GM12878 (cell line): ENCODE data around the gene LMX1B. TPM values are rescaled to one million over a fixed set of nuclear protein-coding genes. Genes with fewer than 3 reads are reported as not detected.
A peak's percentile ranks its signal among the peaks of the same experiment; 100 is the strongest.

Experiments
- ATAC-seq: fragments of 200-7000 bp; cut with Tn5 transposase; 3 replicates; pipeline ENCODE4 v1.9.1; 2020; ENCODE audit warnings: mild to moderate bottlenecking, moderate library complexity
- BruUV-seq: library from RNA; stranded (reverse); fragments of 400-500 nt; replicated peaks from 2 replicates; lab custom pipeline; 2021; lab: Mats Ljungman, UMichigan
- CTCF ChIA-PET: fragments of 300-600 bp; sonication (Branson Sonifier 250); formaldehyde crosslinking; extraction: SDS; loops from one replicate; lab custom pipeline; 2021; ENCODE audit warnings: inconsistent platforms; lab: Yijun Ruan, JAX
- POLR2A ChIA-PET: fragments of 350-600 bp; formaldehyde crosslinking; extraction: SDS; loops from one replicate; lab custom pipeline; 2021; ENCODE audit warnings: inconsistent platforms; lab: Charles Lee
- RAD21 ChIA-PET: fragments of 300-600 bp; sonication (Branson Sonifier 250); formaldehyde crosslinking; loops from one replicate; lab custom pipeline; 2023; ENCODE audit warnings: antibody characterized with exemption; ENCODE audit not compliant: unreplicated experiment; lab: Charles Lee
- SMC1A ChIA-PET: fragments of 300-600 bp; sonication (Branson Sonifier 250); formaldehyde crosslinking; loops from one replicate; lab custom pipeline; 2023; ENCODE audit not compliant: unreplicated experiment, uncharacterized antibody; lab: Charles Lee
- DNase-seq: peaks from one replicate; pipeline ENCODE4 v3.0.0-alpha.2; 2011; ENCODE audit warnings: low read depth, low spot score
- FAIRE-seq: peaks from 3 replicates; lab custom pipeline; 2011; peaks lifted over from hg19 to GRCh38; lab: Jason Lieb, UNC
- H2AFZ ChIP-seq: 2 replicates; pipeline ENCODE4 v1.6.0; 2011; ENCODE audit warnings: low read depth, low read length, control low read depth; ENCODE audit not compliant: control insufficient read depth
- H3K27ac ChIP-seq: 2 replicates; pipeline ENCODE4 v1.5.1; 2011; ENCODE audit warnings: control low read depth; ENCODE audit not compliant: control insufficient read depth, insufficient read depth
- H3K27me3 ChIP-seq, 2 experiments: replicated peaks in 1 of 2; 2 replicates each; pipeline versions ENCODE4 v1.6.0 to v1.6.1; 2011; ENCODE audit warnings: low read length in 1 of 2; ENCODE audit not compliant: control insufficient read depth in 2 of 2, insufficient read depth in 2 of 2
- H3K36me3 ChIP-seq, 2 experiments: 2 replicates each; pipeline ENCODE4 v1.5.1; 2011; ENCODE audit warnings: low read length in 1 of 2; ENCODE audit not compliant: control insufficient read depth in 2 of 2, insufficient read depth in 2 of 2
- H3K4me1 ChIP-seq: 2 replicates; pipeline ENCODE4 v1.6.1; 2011; ENCODE audit warnings: mild to moderate bottlenecking, low read length, moderate library complexity, mixed read lengths; ENCODE audit not compliant: control insufficient read depth, insufficient read depth
- H3K4me2 ChIP-seq: 2 replicates; pipeline ENCODE4 v1.6.0; 2011; ENCODE audit warnings: control low read depth; ENCODE audit not compliant: control insufficient read depth, insufficient read depth
- H3K4me3 ChIP-seq: fragments of 200-600 bp; sonication (generic); 2 replicates; pipeline ENCODE4 v1.5.1; 2016
- H3K79me2 ChIP-seq: 2 replicates; pipeline ENCODE4 v1.6.0; 2011; ENCODE audit warnings: low read length; ENCODE audit not compliant: control insufficient read depth, insufficient read depth
- H3K9ac ChIP-seq: 2 replicates; pipeline ENCODE4 v1.8.0; 2011; ENCODE audit warnings: low read length, control low read depth, mixed read lengths; ENCODE audit not compliant: control insufficient read depth, insufficient read depth
- H3K9me3 ChIP-seq: replicated peaks from 3 replicates; pipeline ENCODE4 v1.5.1; 2011; ENCODE audit warnings: mild to moderate bottlenecking, low read length; ENCODE audit not compliant: control insufficient read depth, insufficient read depth
- H4K20me1 ChIP-seq: 2 replicates; pipeline ENCODE4 v1.6.0; 2011; ENCODE audit not compliant: control insufficient read depth, insufficient read depth
- BACH1 ChIP-seq: fragments of 450-650 bp; IDR thresholded peaks from 2 replicates; pipeline ENCODE4 v1.6.1; 2017; ENCODE audit warnings: mild to moderate bottlenecking, borderline replicate concordance
- BCL11A ChIP-seq: IDR thresholded peaks from 2 replicates; pipeline ENCODE4 v1.6.1; 2011; ENCODE audit warnings: low read depth, low read length
- ELK1 ChIP-seq: IDR thresholded peaks from 2 replicates; pipeline ENCODE4 v1.6.1; 2012; ENCODE audit warnings: low read depth, low read length, improper control_type of control experiment
- GABPA ChIP-seq: IDR thresholded peaks from 2 replicates; pipeline ENCODE4 v1.6.1; 2014; ENCODE audit warnings: antibody characterized with exemption, low read depth, mild to moderate bottlenecking, inconsistent platforms
- GATAD2B ChIP-seq: fragments of 450-650 bp; conservative IDR thresholded peaks from 2 replicates; pipeline ENCODE4 v1.6.1; 2017; ENCODE audit warnings: low read depth, mild to moderate bottlenecking, moderate library complexity
- HSF1 ChIP-seq: fragments of 150-350 bp; IDR thresholded peaks from 2 replicates; pipeline ENCODE4 v1.6.1; 2014; ENCODE audit warnings: mild to moderate bottlenecking, low read depth, low read length
- IKZF1 ChIP-seq: fragments of 450-650 bp; conservative IDR thresholded peaks from 2 replicates; pipeline ENCODE4 v1.6.1; 2017; ENCODE audit warnings: antibody characterized with exemption, mild to moderate bottlenecking
- MEF2A ChIP-seq: IDR thresholded peaks from 2 replicates; pipeline ENCODE4 v1.6.1; 2011; ENCODE audit warnings: low read depth, mild to moderate bottlenecking, low read length, moderate library complexity; ENCODE audit not compliant: insufficient read depth
- MTA2 ChIP-seq: fragments of 450-650 bp; IDR thresholded peaks from 2 replicates; pipeline ENCODE4 v1.6.1; 2016; ENCODE audit warnings: low read depth, mild to moderate bottlenecking, moderate library complexity
- MXI1 ChIP-seq: fragments of 150-350 bp; IDR thresholded peaks from 2 replicates; pipeline ENCODE4 v1.6.1; 2011; ENCODE audit warnings: low read depth, mild to moderate bottlenecking, inconsistent platforms, low read length, improper control_type of control experiment
- PBX3 ChIP-seq: IDR thresholded peaks from 2 replicates; pipeline ENCODE4 v1.6.1; 2011; ENCODE audit warnings: mild to moderate bottlenecking, low read depth, low read length, moderate library complexity; ENCODE audit not compliant: insufficient replicate concordance
- PML ChIP-seq: IDR thresholded peaks from 2 replicates; pipeline ENCODE4 v1.6.1; 2012; ENCODE audit warnings: low read length, inconsistent platforms
- POLR2A ChIP-seq: IDR thresholded peaks from 2 replicates; pipeline ENCODE4 v1.6.1; 2011; ENCODE audit warnings: low read depth, mild to moderate bottlenecking, low read length
- RB1 ChIP-seq: fragments of 450-650 bp; formaldehyde crosslinking; IDR thresholded peaks from 2 replicates; pipeline ENCODE4 v1.6.1; 2017; ENCODE audit warnings: mild to moderate bottlenecking, borderline replicate concordance
- SP1 ChIP-seq: IDR thresholded peaks from one replicate; pipeline ENCODE4 v1.6.1; 2011; ENCODE audit warnings: low read depth, low read length
- USF2 ChIP-seq: IDR thresholded peaks from 2 replicates; pipeline ENCODE4 v1.6.1; 2011; ENCODE audit warnings: low read depth, low read length, improper control_type of control experiment, borderline replicate concordance
- ZBTB33 ChIP-seq: fragments of 450-650 bp; IDR thresholded peaks from 2 replicates; pipeline ENCODE4 v1.6.1; 2017; ENCODE audit warnings: mild to moderate bottlenecking
- WGBS: methylation state at CpG from one replicate; pipeline ENCODE4 v1.1.6; 2016; ENCODE audit warnings: low lambda C conversion rate; ENCODE audit not compliant: insufficient replicate concordance, insufficient coverage; ENCODE audit errors: missing lambda C conversion rate; 5-methylcytosine and 5-hydroxymethylcytosine counted together
- in situ Hi-C: fragments of 300-500 bp; cut with MboI; formaldehyde crosslinking; loops from 9 replicates; pipeline ENCODE4 v1.14.3; 2018; ENCODE audit warnings: mixed read lengths
- intact Hi-C: fragments of 100-400 bp; cut with micrococcal nuclease; formaldehyde crosslinking; loops from one replicate; pipeline ENCODE4 v1.14.2; 2022; ENCODE audit not compliant: unreplicated experiment
- polyA plus RNA-seq, 11 experiments: library from polyadenylated mRNA; depleted of rRNA in 4 of 11; unstranded in 6 of 11; stranded (reverse) in 5 of 11; fragments of >200 nt; fragmentation: Nextera tagmentation in 4 of 11; fragmentation: Illumina TruSeq in 1 of 11; extraction: Ambion mirVana in 4 of 11; extraction: Trizol in 1 of 11; gene quantifications; 1 replicate in 1 of 11; 2 replicates in 10 of 11; pipeline versions ENCODE4 v1.2.1 to v1.2.3, GENCODE V29; 2011 to 2016; ENCODE audit warnings: inconsistent platforms in 2 of 11, missing spikeins in 2 of 11, low read depth in 1 of 11
- total RNA-seq, 4 experiments: library from RNA; depleted of rRNA in 3 of 4; stranded (reverse); fragments of >200 nt in 3 of 4; fragmentation: Illumina TruSeq in 1 of 4; extraction: Trizol in 1 of 4; gene quantifications; 2 replicates each; pipeline versions ENCODE4 v1.2.1 to v1.2.3, GENCODE V29; 2013 to 2021

The LMX1B gene
- total and polyA plus RNA-seq, 10 of the 15 experiments (the other 5 are each of a cell fraction or from before 2014, with no cell fraction given), result not detected

GRCh38 chr9:126719618-126720031 lies 105.9 kb downstream of the LMX1B start:
- in situ Hi-C loops (no loop called here), intact Hi-C loops (no loop called here)
- Histone ChIP-seq H3K4me3 (no peak overlapping the region), H3K4me1 (peaks cover 17% of the 10 kb centered on the region), H3K9ac (no peak overlapping the region), H3K9me3 (no peaks in the 10 kb centered on the region), H3K36me3 (no peaks in the 10 kb centered on the region), H3K27ac (no peak overlapping the region; the same call in 1 of the 2 replicates), H3K4me2 (peak overlapping the region; percentile 70), H2AFZ (peak overlapping the region; percentile 63), H4K20me1 (no peaks in the 10 kb centered on the region), H3K79me2 (no peaks in the 10 kb centered on the region), H3K27me3 (no peaks in the 10 kb centered on the region)
- ATAC-seq (peak; percentile 44), FAIRE-seq (peak; percentile 81), DNase-seq (peak; percentile 53)
- POLR2A ChIA-PET, result interaction anchor here (0.6 to 1.0 kb wide), 2 partner anchors 85 to 89 kb away, joined by 3 to 6 read pairs; partner anchors contain the start of gene ZBTB43
- WGBS, result 17% methylated on average over 6 of the region's 6 CpGs
- SMC1A ChIA-PET, result interaction anchor here (1.1 to 1.6 kb wide), 2 partner anchors 11 to 14 kb away, joined by 3 to 8 read pairs; no protein-coding TSS in a partner anchor
- RAD21 ChIA-PET, result interaction anchor here (3.8 kb wide), 1 partner anchor 14 kb away, joined by 24 read pairs; no protein-coding TSS in a partner anchor
- CTCF ChIA-PET, result interaction anchor here (0.6 to 4.9 kb wide), 2 partner anchors 15 to 62 kb away, joined by 3 to 41 read pairs; no protein-coding TSS in a partner anchor
- BruUV-seq, result no TSS peak
- TF ChIP-seq ZBTB33 (no peak), SP1 (no peak), MXI1 (peak; percentile 52), IKZF1 (peak; percentile 51; the same call in 1 of the 2 replicates), GABPA (no peak), RB1 (0 out of 2 replicates have a peak, but pooled peaks have one; percentile 25), MTA2 (0 out of 2 replicates have a peak, but pooled peaks have one; percentile 20), BCL11A (no peak), USF2 (no peak), POLR2A (0 out of 2 replicates have a peak, but pooled peaks have one; percentile 22), BACH1 (0 out of 2 replicates have a peak, but pooled peaks have one; percentile 34), ELK1 (no peak), PML (no peak), GATAD2B (0 out of 2 replicates have a peak, but pooled peaks have one; percentile 28), MEF2A (no peak), HSF1 (0 out of 2 replicates have a peak, but pooled peaks have one; percentile 37), PBX3 (peak; percentile 54)
